ENCODE measurements around the gene PTPRG.

The PTPRG gene

DNA sequence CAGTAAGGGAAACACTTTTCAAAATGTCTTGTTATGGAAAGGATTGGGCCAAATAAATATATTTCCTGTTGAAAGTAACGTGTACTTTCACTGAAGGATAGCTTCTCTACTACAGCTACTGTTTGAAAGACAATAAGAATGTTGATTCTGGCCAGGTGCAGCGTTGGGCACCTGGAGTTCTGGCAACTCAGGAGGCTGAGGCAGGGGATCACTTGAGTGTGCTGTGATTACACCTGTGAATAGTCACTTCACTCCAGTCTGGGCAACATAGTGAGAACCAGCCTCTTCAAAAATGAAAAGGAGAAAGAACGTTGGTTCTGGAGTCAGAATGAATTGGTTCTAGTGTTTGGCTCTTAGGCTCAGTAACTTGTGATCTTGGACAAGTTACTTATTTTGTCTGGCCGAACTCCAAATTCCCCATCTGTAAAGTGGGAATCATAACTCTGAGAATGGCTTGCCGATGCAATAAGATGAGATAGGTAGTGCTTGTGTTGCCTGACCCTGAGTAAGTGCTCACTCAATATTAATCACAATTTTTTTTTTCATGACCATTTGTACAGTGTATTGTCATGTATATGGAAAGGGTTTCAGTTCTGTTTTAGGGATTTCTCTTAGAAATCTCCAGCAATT lies 310.8 kb downstream of the PTPRG start:
- DNase-seq: no peak

GRCh38 chr3:61875046-61875844 lies 313.9 kb downstream of the PTPRG start:
- no peak for DNase-seq

DNA sequence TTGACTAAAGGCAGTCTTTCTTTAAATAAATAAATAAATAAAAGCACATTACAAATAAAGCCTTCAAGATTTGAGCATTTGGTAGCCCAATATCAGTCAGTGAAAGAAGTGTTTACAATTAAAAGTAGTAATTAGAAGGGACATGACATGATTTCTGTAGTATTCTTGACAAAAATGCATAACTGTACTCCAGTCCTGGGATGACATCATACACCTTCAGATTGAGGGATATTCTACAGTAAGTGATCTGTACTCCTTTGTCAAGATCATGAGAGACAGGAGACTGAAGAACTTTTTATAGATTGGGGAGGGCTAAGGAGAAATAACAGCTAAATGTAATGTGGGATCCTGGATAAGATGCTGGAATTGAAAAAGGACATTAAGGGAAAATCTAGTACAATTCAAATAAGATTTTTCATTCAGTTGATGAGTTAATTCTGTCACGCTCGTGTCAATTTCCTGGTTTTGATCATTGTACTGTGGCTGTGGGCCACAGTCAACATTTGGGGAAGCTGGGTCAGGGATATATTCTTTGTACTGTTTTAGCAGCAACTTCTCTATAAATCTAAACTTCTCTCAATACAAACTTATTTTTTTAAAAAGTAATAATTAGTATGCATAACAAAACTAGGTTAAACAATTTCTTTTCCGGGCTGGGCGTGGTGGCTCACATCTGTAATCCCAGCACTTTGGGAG lies 314.8 kb downstream of the PTPRG start:
- no peak for DNase-seq

- no peak for DNase-seq
These were observed 315.4 kb downstream of the PTPRG start for GRCh38 chr3:61876797-61877196.

GRCh38 chr3:61877359-61878138 lies 316.2 kb downstream of the PTPRG start:
- DNase-seq: no peak

DNA sequence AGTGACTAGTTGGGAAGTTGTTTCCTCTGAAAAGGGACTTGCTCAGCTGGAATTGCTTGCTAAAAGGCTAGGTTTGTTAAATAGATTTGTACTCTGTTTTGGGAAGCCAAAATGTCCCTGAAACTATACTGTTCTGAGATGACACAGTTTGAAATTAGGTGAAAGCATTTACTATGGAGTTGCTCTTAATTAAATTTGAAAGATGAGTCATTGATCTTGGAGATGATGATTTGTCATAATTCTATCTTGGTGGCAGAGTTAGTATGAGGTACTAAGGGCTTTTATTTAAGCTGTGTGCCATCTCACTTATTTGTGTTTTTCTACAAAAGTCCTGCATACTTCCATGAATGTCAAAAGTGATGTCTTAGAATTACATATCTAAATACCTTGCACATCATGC lies 320.9 kb downstream of the PTPRG start:
- DNase-seq: no peak

DNA sequence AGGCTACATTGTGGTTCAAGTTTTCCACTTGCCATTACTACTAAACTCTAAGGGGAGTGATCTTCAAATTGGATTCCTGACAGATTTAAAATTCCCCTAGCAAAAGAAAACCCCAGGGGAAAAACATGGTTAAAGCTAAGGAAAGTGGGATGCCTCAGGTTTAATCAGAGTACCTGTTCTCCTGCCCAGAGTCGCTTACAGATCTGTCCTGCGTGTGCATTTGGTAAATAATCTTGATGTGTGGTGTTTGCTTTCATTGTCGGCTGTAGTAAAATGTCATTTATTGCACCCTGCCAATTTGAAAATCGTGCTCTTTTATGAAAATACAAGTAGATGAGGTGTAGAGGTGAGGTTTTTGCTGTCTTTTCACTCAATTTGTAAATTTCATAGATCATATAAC lies 323.4 kb downstream of the PTPRG start:
- no peak for DNase-seq

GRCh38 chr3:61885414-61885813 lies 324.0 kb downstream of the PTPRG start:
- DNase-seq: no peak

DNA sequence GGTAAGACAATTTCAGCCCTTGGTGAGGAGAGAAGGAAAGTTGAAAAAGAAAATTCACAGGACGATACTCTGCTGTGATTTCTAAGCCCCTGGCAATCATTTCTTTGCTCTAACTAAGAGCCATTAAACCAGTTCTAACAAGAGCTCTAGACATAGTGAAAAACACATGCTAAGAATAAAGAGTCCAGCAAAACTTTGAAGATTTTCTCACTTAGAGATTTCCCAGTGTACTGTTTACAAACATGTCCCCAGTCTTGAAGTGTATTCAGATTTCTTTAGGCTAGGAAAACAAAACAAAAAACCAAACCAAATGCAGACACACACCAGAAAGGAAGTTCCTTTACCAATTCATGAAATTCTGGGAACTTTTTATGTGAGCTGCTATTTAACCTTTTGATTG lies 325.8 kb downstream of the PTPRG start:
- no peak for DNase-seq

GRCh38 chr3:61889259-61889658 lies 327.9 kb downstream of the PTPRG start:
- DNase-seq: no peak

- no peak for DNase-seq
These were observed 328.8 kb downstream of the PTPRG start for GRCh38 chr3:61890167-61890566.

DNA sequence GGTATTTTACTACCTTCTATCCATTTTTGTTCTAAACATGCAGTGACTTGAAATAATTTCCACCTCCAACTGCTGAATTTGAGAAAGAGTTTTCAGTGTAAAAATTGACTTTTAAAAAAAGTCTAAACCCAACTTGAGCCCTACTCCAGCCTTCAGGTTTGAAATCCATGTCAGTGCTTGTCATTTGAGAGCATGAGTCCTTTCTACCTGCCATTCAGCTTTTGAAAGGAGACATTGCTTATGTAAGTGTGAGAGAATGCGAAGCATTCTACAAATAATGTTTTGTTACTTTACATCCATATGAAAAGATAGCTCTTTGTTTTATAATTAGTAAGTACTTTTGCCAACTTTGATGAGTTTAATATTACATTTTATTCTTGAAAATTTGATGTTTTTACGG lies 329.2 kb downstream of the PTPRG start:
- no peak for DNase-seq

- no peak for DNase-seq
These were observed 331.5 kb downstream of the PTPRG start for GRCh38 chr3:61892891-61893290.

DNA sequence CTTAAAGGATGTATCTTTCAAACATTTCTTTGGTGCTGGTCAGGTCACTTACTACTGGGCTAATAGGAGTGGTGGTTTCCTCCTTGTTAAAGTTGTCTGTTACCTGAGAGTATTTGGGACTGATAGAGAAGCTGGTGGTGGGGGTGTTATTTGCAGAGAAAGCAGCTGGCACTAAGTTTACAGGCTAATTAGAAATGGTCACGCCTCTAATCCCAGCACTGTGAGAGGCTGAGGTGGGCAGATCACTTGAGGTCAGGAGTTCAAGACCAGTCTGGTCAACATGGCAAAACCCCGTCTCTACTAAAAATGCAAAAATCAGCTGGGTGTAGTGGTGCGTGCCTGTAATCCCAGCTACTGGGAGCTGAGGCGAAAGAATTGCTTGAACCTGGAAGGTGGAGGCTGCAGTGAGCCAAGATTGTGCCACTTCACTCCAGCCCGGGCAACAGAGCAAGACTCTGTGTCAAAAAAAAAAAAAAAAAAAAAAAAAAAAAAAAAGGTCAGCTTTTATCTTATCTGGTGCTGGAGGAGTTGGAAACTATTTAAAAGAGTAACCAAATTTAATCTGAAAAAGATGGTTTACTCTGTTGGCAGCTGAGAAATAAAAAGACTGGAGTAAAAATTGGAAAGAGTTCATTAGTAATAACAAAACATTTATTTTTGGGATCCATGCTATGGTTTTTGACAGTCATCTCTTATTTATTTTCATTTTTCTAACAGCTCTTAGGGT lies 332.6 kb downstream of the PTPRG start:
- no peak for DNase-seq

- no peak for DNase-seq
These were observed 333.9 kb downstream of the PTPRG start for GRCh38 chr3:61894988-61895935.

DNA sequence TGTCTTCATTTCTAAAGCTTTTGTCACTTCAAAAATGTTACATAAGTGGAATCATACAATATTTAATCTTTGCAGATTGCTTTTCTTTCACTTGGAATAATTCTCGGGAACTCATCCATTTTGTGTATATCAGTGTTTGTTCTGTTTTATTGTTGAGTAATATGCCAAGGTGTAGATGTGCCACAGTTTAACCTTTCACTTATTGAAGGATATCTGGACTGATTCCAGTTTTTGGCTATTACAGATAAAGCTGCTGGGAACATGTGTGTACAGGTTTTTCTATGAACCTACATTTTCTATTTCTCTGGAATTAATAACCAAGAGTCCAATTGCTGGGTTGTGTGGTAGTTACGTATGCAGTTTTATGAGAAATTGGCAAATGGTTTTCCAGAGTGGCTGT lies 334.9 kb downstream of the PTPRG start:
- DNase-seq: no peak

DNA sequence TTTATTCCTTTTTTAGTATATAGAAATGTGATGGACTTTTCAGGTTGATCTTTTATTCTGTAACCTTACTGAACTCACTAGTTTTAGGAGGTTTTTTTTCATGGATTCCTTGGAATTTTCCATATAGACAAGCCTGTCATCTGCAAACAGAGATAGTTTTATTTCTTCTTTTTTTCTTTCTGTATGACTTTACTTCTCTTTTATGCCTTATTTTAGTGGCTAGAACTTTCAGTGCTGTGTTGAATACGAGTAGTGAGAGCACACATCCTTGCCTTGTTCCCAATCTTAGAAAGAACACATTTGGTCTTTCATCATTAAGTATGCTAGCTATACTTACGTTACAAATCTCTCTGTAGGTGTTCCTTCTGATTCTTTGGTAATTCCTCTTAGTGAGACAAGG lies 336.5 kb downstream of the PTPRG start:
- DNase-seq: no peak

DNA sequence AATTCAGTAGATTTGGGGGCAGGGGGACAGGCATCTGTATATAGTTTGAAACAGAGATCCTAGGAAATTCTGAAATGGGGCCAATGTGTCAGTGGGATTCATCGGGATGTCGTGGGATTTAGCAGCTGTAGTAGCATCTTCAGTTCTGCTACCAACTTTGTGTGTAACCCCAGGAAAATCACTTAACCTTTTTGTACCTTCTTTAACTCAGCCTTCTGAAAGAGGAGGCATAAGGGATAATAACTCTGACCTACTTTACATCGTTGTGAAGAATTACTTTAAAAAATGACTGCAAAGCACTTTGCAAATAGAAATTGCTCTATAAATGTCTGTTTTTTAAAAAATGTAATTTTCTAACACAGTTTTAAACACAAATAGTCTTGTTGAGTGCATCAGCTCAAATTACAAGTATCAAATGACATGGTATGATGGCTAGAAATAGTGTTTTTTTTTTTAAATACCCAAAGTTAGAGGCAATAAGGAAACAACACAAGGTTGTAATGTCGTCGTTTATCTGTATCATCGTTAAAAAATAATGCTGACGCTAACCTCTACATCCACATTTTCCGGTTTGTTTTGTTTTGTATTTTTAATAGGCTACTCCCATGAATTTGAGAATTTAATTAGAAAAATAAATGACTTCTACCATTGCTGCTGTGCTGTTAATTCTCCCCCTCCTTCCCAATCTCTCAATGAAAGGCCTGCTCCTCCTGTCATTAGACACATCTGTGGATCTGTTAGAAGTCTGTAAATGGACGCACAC lies 338.5 kb downstream of the PTPRG start:
- no peak for DNase-seq

DNA sequence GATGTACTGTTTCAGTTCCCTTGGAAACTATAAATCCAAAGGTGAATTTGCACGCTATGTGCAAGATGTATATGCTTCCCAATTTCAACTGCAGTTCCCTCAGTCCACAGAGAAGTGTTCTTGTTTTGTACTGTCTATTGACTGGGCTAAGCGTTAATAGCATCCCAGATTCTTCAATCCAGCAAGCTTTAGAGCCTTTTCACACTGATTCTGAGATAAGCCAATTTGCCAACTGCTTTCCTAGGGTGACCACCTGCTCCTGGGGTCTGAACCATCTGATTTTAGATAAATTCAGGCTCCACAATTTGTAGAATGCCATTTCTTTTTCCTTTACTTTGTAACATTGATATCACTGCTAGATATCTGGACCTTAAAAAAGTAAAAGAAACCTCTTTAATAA lies 340.1 kb downstream of the PTPRG start:
- DNase-seq: peak in 1 of 2 experiments; percentile 63

GRCh38 chr3:61901986-61902385 lies 340.6 kb downstream of the PTPRG start:
- peak; percentile 15 to 56 for DNase-seq

GRCh38 chr3:61903074-61903473 lies 341.7 kb downstream of the PTPRG start:
- DNase-seq: no peak

All from cerebellar nuclear complex (tissue), 1 donor.